Measurements from ENCODE around the gene TTC3. TPM values are rescaled to one million over a fixed set of nuclear protein-coding genes. Genes with fewer than 3 reads are reported as not detected.

TTC3 gene
- total and polyA plus RNA-seq, 10 of the 15 experiments (the other 5 are each of a cell fraction or from before 2014, with no cell fraction given): 23.1 to 94.9 (median 72.7) TPM

DNA sequence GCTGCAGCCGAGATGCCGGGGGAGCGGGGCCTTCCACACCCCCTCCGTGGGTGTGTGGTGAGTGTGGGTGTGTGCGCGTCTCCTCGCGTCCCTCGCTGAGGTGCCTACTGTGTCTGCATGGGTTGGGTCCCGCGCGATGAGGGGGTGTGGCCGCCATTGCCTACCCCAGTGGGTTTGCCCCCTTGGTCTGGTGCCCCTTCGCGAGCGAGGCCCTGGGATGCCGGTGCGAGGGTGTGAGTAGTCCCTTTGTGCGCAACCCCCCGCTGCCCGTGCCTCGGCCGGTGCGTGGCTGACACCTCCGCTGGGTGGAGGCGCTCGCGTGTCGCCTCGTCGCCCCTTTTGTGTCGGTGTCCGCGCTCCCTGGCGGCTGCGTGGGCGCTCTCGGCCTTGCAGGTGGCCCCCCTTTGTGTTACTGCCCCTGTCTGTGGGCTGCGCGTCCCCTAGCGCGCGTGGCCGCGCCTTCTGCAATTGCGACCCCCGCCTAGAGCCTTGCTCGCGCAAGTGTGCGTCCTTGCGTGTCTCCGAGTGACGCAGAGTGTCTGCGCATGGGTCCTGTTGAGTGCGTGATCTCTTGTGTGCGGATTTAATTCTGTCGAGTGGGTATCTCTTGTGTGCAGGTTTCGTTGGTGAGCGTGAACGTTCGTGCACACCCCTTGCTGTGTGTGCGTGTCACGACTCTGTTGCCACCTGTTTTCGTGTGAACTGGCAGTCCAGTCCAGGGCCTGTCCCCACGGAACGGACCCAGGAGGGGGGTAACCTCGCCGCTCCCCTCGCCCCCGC is 553 bp downstream of the TTC3 start (continued):
- TF ChIP-seq HDAC6 (IDR thresholded peaks at IDR 0.05; ENCODE audit: unreplicated experiment) (peak; percentile 43), POLR2A (IDR thresholded peaks at IDR 0.05; ENCODE audit: low read depth, low read length) (peak; percentile 38), SMAD5 (IDR thresholded peaks at IDR 0.05; ENCODE audit: low read depth) (no peak), STAT1 (conservative IDR thresholded peaks at IDR 0.05) (peak; percentile 17; the same call in 1 of the 2 replicates), JUND (IDR thresholded peaks at IDR 0.05; ENCODE audit: low read depth, low read length) (no peak), CREB1 (IDR thresholded peaks at IDR 0.05; ENCODE audit: low read depth) (peak; percentile 59; the same call in 1 of the 2 replicates), TAF1 (IDR thresholded peaks at IDR 0.05; ENCODE audit: borderline replicate concordance, low read depth, low read length) (peak; percentile 28; the same call in 1 of the 2 replicates), HDGF (IDR thresholded peaks at IDR 0.05) (0 out of 2 replicates have a peak, but pooled peaks have one; percentile 64), RAD51 (IDR thresholded peaks at IDR 0.05) (no peak), DPF2 (IDR thresholded peaks at IDR 0.05) (peak; percentile 81; the same call in 1 of the 2 replicates), YY1 (IDR thresholded peaks at IDR 0.05; ENCODE audit: low read depth, low read length) (0 out of 2 replicates have a peak, but pooled peaks have one; percentile 15), MTA2 (IDR thresholded peaks at IDR 0.05; ENCODE audit: low read depth) (peak; percentile 52; the same call in 1 of the 2 replicates), SMC3 (IDR thresholded peaks at IDR 0.05; ENCODE audit: borderline replicate concordance, low read length) (no peak), POU2F2 (IDR thresholded peaks at IDR 0.05; ENCODE audit: borderline replicate concordance, low read depth, low read length) (0 out of 3 replicates have a peak, but pooled peaks have one; percentile 6), NR2F1 (conservative IDR thresholded peaks at IDR 0.05) (0 out of 2 replicates have a peak, but pooled peaks have one; percentile 27), NR2C1 (IDR thresholded peaks at IDR 0.05) (no peak), EP300 (IDR thresholded peaks at IDR 0.05; ENCODE audit: borderline replicate concordance in 1 of 2, control insufficient read depth in 1 of 2, low read depth in 2 of 2, low read length in 2 of 2) (peak in 1 of 2 experiments; percentile 51; a peak in 1 of 4 replicates), MEF2B (IDR thresholded peaks at IDR 0.05; ENCODE audit: partially characterized antibody, poor library complexity, severe bottlenecking) (peak; percentile 32)
- TF ChIP-seq, protein P1, sequence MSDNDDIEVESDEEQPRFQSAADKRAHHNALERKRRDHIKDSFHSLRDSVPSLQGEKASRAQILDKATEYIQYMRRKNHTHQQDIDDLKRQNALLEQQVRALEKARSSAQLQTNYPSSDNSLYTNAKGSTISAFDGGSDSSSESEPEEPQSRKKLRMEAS (IDR thresholded peaks at IDR 0.05; ENCODE audit: low read depth, low read length): peak; percentile 27; the same call in 1 of the 2 replicates
- TF ChIP-seq, protein P2, sequence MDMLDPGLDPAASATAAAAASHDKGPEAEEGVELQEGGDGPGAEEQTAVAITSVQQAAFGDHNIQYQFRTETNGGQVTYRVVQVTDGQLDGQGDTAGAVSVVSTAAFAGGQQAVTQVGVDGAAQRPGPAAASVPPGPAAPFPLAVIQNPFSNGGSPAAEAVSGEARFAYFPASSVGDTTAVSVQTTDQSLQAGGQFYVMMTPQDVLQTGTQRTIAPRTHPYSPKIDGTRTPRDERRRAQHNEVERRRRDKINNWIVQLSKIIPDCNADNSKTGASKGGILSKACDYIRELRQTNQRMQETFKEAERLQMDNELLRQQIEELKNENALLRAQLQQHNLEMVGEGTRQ (IDR thresholded peaks at IDR 0.05; ENCODE audit: borderline replicate concordance, low read depth, low read length): no peak
- TF ChIP-seq, protein P3, sequence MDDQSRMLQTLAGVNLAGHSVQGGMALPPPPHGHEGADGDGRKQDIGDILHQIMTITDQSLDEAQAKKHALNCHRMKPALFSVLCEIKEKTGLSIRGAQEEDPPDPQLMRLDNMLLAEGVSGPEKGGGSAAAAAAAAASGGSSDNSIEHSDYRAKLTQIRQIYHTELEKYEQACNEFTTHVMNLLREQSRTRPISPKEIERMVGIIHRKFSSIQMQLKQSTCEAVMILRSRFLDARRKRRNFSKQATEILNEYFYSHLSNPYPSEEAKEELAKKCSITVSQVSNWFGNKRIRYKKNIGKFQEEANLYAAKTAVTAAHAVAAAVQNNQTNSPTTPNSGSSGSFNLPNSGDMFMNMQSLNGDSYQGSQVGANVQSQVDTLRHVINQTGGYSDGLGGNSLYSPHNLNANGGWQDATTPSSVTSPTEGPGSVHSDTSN (IDR thresholded peaks at IDR 0.05; ENCODE audit: insufficient replicate concordance, low read depth, low read length): no peak
- TF ChIP-seq, protein P4, sequence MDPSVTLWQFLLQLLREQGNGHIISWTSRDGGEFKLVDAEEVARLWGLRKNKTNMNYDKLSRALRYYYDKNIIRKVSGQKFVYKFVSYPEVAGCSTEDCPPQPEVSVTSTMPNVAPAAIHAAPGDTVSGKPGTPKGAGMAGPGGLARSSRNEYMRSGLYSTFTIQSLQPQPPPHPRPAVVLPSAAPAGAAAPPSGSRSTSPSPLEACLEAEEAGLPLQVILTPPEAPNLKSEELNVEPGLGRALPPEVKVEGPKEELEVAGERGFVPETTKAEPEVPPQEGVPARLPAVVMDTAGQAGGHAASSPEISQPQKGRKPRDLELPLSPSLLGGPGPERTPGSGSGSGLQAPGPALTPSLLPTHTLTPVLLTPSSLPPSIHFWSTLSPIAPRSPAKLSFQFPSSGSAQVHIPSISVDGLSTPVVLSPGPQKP (IDR thresholded peaks at IDR 0.05; ENCODE audit: low read depth, low read length): no peak

All from GM12878 (cell line).